ENCODE data around the gene RNU1-3.
"Not testable (repeated sequence)": the region's sequence is repeated elsewhere in the genome, so short reads cannot be mapped to it uniquely, and the experiment has no call there.

The RNU1-3 gene

DNA sequence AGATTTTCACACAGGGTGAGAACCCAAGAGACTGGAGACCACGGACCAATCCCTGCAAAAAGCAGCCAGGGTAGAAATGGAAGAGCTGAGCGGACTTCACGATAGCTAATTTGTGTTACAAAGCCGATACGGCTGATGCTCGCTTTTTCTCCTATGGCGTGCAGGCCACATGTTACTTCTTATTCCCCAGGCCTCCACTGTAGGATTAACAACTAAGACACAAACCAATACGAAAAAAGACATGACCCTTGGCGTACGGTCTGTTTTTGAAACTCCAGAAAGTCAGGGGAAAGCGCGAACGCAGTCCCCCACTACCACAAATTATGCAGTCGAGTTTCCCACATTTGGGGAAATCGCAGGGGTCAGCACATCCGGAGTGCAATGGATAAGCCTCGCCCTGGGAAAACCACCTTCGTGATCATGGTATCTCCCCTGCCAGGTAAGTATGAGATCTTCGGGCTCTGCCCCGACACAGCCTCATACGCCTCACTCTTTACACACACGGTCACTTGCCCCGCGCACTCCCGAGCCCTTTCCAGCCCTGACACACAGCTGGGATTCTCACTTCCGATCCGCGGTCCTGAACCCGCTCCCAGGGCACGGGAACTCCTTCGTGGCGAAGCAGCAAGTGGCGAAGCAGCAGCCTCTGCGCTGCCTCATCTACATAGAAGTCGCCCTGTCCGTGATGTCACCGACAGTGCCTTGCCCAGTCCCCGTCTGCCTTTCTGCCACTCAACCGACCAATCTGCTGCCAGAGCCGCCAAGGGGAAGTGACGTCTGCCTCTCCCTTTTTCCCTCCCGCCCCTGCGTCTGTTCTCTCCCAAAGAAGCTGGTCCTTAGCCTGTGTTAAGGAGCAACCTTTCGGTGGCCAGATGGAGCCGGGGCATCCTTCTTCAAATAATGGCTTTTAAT, at the start of gene RNU1-3:
Gene RNU1-3 (minus strand): TSS at position 447 of the 912 bp plus-strand sequence.
- DNase-seq, result not testable (repeated sequence)

DNA sequence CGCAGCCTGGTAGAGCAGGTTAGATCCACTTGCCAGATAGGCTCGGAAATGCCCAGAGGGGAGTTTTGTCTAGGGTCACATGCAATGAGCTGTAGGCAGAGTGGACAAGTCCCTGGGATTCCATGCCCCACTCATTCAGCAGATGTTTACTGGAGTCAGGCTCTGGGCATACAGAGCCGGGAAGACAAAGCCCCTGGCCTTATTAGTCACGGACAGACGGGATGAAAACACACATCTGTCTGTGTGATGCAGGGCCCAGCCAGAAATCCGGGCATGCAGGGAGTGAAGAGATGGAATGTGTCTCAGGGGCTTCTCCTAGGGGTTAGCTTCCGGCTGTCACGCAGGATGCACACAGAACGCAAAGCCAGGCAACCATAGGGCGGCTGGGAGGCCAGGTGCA, 46.7 kb upstream of the RNU1-3 start:
- not testable (repeated sequence) for DNase-seq

DNA sequence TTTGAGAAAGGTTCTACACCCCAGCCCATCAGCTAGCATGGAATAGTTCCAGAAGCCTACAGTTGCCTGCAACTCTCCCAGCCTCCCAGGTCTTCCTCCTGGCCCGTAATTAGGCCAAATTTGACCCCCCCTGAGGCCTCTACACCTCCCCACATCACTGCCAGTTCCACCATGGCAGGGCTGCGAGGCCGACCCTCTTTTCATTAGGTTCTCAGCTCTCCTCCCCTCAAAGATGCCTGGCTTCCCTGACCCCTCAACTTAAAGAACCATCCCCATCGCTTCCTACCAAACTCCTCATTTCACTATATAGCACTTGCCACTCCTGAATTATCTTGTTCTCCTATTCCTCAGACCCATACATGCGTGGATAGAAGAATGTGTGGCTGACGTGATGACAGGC, 46.2 kb upstream of the RNU1-3 start:
- not testable (repeated sequence) for DNase-seq

- not testable (repeated sequence) for DNase-seq
Measured at GRCh38 chr1:16712582-16712981, 45.8 kb upstream of the RNU1-3 start.

GRCh38 chr1:16712131-16712530, 45.4 kb upstream of the RNU1-3 start:
- DNase-seq, result not testable (repeated sequence)

DNA sequence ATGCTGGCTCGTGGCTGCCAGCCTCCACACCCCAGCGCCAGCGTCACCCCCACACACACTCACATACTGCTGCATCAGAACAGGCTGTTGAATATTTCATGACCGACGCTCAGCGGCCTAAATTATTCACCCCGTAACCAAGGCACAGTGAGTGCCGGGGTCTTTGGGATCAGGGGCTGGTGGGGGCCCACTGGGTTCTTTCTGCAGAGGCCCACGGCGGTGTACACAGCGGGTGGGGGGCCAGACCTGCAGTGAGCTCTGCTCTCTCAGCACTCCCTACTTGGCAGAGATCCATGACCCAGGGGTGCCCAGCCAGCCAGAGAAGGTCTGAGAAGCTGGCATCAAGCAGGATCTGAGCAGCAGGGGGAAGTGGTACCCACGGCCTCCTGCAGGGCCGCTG, 43.9 kb upstream of the RNU1-3 start:
- not testable (repeated sequence) for DNase-seq

DNA sequence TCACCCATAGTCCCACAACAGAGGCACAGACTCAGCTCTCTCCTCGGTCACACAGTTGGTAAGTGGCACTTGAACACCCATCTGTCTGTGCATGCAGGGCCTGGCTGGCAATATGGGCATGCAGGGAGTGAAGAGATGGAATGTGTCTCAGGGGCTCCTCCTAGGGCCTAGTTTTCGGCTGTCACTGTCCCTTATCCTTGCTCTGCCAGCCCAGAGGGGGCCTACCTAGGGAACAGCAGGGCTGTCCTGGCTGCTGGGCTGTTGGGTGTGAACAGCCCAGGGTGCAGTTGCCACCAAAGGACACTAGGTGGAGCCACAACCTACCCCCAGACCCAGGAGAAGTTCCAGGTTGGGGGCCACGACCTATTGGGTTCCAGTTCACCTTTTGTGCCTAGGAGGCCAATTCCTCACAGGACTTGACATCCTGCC, 42.9 kb upstream of the RNU1-3 start:
- DNase-seq, result peak; percentile 53

GRCh38 chr1:16708704-16709103, 42.0 kb upstream of the RNU1-3 start:
- not testable (repeated sequence) for DNase-seq

GRCh38 chr1:16707130-16708093, 40.7 kb upstream of the RNU1-3 start:
- DNase-seq, result not testable (repeated sequence)

DNA sequence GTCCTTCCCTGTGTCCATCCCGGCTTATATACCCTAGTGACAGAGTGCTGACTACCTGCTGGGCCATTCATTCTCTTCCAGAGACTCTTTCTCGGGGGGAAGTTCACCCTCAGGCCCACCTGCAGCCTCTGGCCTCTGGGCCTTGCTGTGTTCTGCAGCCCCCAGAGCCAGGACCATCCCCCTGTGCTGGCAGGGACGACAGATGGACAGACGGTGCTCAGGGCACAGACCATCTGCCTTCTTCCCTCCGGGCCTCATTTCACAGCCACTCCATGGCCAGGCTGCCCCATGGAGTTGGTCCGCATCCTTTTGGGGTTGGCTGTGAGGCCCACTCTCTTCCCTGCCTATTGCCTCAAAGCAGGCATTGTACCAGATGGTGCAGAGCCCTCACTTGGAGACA, 39.6 kb upstream of the RNU1-3 start:
- DNase-seq, result not testable (repeated sequence)

DNA sequence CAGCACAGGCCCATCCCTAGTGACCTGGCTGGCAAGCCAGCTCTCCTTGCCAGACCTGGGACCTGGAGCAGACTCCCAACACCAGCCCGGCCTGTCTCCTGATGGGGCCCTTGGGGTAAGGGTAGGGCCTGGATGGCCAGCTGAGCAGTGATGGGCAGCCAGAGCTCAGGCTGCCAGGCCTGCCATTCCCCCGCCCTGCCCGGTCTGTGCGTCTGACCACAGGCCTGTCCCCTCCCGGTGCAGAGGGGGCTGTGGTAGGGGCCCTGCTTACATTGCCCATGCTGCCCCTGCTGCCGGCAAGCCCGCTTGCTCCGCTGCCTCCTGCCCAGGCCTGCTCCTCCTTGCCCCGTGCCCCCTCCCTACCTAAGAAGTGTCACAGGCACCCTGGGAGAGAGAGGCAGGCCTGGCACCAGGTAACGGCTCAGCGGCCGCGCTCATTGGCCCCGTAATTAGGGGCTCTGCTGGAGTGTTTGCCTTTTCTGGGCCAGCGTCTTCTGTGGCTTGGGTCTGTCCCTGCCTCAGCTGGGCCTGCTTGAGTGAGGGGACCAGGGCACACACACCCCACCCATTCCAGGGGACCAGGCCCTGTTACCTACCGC, 37.9 kb upstream of the RNU1-3 start:
- DNase-seq, result not testable (repeated sequence)

- not testable (repeated sequence) for DNase-seq
Measured at GRCh38 chr1:16704076-16704475, 37.3 kb upstream of the RNU1-3 start.

GRCh38 chr1:16703602-16704001, 36.9 kb upstream of the RNU1-3 start:
- DNase-seq, result not testable (repeated sequence)

DNA sequence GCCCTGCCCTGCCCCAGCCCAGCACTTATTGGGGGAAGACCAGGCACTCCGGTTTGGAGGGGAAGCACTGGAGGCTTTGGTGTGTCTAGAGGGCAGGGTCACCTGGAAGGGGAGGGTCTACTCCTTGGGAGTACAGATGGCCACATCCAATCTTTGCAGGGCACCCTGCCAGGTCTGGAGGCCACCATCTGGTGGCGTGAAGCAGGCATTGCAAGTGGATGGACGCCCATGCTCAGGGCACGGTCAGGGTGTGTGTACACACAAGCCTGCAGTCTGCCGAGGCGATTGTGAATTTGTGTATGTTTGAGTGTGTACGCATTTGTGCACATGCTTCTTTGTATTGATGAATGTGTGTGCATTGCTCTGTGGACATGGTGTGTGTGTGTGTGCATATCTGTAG, 36.4 kb upstream of the RNU1-3 start:
- DNase-seq, result not testable (repeated sequence)

- not testable (repeated sequence) for DNase-seq
Measured at GRCh38 chr1:16702280-16702679, 35.5 kb upstream of the RNU1-3 start.

GRCh38 chr1:16701189-16701588, 34.4 kb upstream of the RNU1-3 start:
- DNase-seq, result not testable (repeated sequence)

DNA sequence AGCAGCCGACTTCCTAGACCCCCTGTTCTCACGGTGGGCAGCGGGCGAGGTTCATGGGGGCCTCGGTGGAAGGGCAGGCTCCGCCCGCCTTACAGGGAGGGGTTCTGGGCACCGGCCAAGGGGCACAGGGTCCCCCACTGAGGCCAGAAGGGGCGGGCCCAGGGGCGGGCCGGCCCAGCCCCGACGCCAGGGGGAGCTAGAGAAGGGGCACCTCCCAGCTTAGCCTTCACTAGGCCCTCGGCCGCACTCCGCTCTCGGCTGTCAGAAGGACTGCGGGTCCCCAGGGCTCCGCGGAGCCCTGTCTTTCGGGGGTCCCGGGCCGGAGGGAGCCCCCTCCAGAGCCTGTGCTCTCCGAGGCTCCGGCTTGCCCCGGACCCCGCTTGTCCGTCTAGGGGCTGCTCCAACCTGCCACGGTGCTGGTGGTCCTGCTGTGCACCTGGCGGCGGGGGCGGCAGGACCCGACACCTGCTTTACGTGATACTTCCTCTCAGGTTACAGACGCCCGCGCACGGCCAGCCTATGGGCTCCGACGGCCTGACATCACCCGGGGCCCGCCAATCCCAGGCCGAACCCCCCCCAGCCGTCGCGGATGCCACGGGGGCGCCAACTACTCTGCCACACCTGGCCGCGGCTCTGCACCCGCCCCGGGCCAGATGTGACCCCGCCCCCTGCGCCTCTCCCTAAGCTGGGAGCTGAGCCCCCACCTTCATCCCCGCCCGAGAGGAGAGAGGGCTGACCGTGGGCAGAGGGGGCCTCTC, 33.6 kb upstream of the RNU1-3 start:
- not testable (repeated sequence) for DNase-seq

DNA sequence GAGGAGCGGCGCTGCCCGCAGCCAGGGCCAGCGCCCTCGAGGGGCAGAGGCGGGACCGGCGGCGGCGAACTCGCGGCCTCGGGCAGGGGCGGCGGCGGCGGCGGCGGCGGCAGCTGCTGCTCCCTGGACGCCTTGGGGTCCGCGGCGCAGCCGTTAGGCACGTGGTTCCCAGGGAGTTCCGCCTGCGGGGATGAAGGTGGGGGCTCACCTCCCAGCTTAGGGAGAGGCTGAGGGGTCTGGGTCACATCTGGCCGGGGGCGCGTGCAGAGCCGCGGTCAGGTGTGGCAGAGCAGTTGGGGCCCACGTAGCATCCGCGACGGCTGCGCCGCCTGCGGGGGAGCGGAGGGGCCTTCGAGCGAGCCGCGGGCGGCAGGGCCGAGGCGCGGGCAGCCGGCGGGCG, 32.7 kb upstream of the RNU1-3 start:
- DNase-seq, result not testable (repeated sequence)

DNA sequence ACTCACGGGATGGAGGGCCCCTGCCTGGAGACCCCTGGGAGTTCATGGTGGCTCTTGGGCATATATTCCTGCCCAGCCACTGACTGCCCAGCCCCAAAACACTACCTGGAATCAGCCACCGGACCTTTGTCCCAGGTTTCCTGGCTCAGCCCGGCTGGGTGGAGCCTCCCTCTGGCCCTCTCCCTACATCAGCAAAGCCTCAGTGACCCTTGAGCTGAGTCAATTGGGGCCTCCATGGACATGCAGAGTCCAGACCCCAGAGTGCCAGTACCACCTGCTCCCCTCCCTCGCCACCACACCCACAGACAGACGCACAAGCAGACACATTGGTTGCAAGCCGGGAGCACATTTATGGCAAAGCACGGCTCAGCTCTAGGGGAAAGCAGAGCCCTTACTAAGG, 30.4 kb upstream of the RNU1-3 start:
- DNase-seq, result not testable (repeated sequence)

- not testable (repeated sequence) for DNase-seq
Measured at GRCh38 chr1:16696507-16697150, 29.9 kb upstream of the RNU1-3 start.

- not testable (repeated sequence) for DNase-seq
Measured at GRCh38 chr1:16694308-16694702, 27.6 kb upstream of the RNU1-3 start.

Data from stimulated activated CD4-positive, alpha-beta T cell treated with anti-CD3 and anti-CD28 coated beads, Interleukin-4, amount 100 ng/mL, for 24 hours (primary cell).